CD14-positive monocyte (primary cell): ENCODE results near the gene AHNAK2. TPM values are rescaled to one million over a fixed set of nuclear protein-coding genes. Genes with fewer than 3 reads are reported as not detected.
"Not testable (repeated sequence)": the region's sequence is repeated elsewhere in the genome, so short reads cannot be mapped to it uniquely, and the experiment has no call there.

Experiments
- DNase-seq, 3 donors: peaks; one replicate each; pipeline ENCODE4 v3.0.0-alpha.2; 2011 to 2022
- H2AFZ ChIP-seq: 2 replicates; pipeline ENCODE4 v1.6.0; 2012; ENCODE audit warnings: mild to moderate bottlenecking, low read depth, low read length, inconsistent platforms; ENCODE audit not compliant: insufficient read depth, poor library complexity, severe bottlenecking
- H3K27ac ChIP-seq, 2 donors: 1 replicate in 1 of 2; 2 replicates in 1 of 2; pipeline ENCODE4 v1.5.1; 2012 to 2013; ENCODE audit warnings: low read length in 2 of 2, control low read depth in 1 of 2, inconsistent platforms in 1 of 2, low read depth in 1 of 2, mild to moderate bottlenecking in 1 of 2
- H3K27me3 ChIP-seq, 2 donors: one replicate each; pipeline versions ENCODE4 v1.6.0 to v1.6.1; 2011 to 2013; ENCODE audit warnings: low read length in 2 of 2; ENCODE audit not compliant: control insufficient read depth in 2 of 2, insufficient read depth in 2 of 2
- H3K36me3 ChIP-seq, 2 donors: replicated peaks in 1 of 2; 1 replicate in 1 of 2; 2 replicates in 1 of 2; pipeline versions ENCODE4 v1.5.1 to v1.6.1; 2012 to 2013; ENCODE audit warnings: low read length in 2 of 2, control low read depth in 1 of 2, inconsistent platforms in 1 of 2, mild to moderate bottlenecking in 1 of 2; ENCODE audit not compliant: insufficient read depth in 2 of 2, control insufficient read depth in 1 of 2
- H3K4me1 ChIP-seq, 2 donors: 1 replicate in 1 of 2; 2 replicates in 1 of 2; pipeline versions ENCODE4 v1.5.1 to v1.6.1; 2012 to 2013; ENCODE audit warnings: low read length in 2 of 2, control low read depth in 1 of 2, inconsistent platforms in 1 of 2, mild to moderate bottlenecking in 1 of 2, moderate library complexity in 1 of 2; ENCODE audit not compliant: insufficient read depth in 2 of 2, control insufficient read depth in 1 of 2
- H3K4me2 ChIP-seq: replicated peaks from 2 replicates; pipeline ENCODE3; 2012; ENCODE audit warnings: low read length, moderate library complexity, mild to moderate bottlenecking; ENCODE audit not compliant: poor library complexity, severe bottlenecking; ENCODE audit errors: extremely low read depth
- H3K4me3 ChIP-seq, 3 experiments: fragments of 200-600 bp in 1 of 3; sonication (generic) in 1 of 3; replicated peaks in 1 of 3; 1 replicate in 2 of 3; 2 replicates in 1 of 3; pipeline ENCODE4 v1.5.1; 2011 to 2013; ENCODE audit warnings: low read length in 3 of 3, mild to moderate bottlenecking in 3 of 3, control low read depth in 2 of 3, low read depth in 2 of 3, inconsistent platforms in 1 of 3, moderate library complexity in 1 of 3
- H3K79me2 ChIP-seq: 2 replicates; pipeline ENCODE4 v1.6.0; 2012; ENCODE audit warnings: mild to moderate bottlenecking, control low read depth, inconsistent platforms, low read length, moderate library complexity; ENCODE audit not compliant: insufficient read depth
- H3K9ac ChIP-seq: 2 replicates; pipeline ENCODE4 v1.6.0; 2017; ENCODE audit warnings: low read length, mild to moderate bottlenecking; ENCODE audit not compliant: insufficient read depth, poor library complexity, severe bottlenecking
- H3K9me3 ChIP-seq, 2 donors: replicated peaks in 1 of 2; 1 replicate in 1 of 2; 2 replicates in 1 of 2; pipeline versions ENCODE4 v1.5.1 to v1.6.1; 2012 to 2013; ENCODE audit warnings: low read length in 2 of 2, control low read depth in 1 of 2; ENCODE audit not compliant: control insufficient read depth in 1 of 2, insufficient read depth in 1 of 2
- H4K20me1 ChIP-seq: 2 replicates; pipeline ENCODE4 v1.6.0; 2012; ENCODE audit warnings: mild to moderate bottlenecking, low read length, control low read depth, moderate library complexity; ENCODE audit not compliant: insufficient read depth
- H3K27ac Mint-ChIP-seq, 7 donors: one replicate each; pipeline ENCODE4 v1.8.0; 2020; ENCODE audit warnings: mild to moderate bottlenecking in 7 of 7, mixed read lengths in 7 of 7, moderate library complexity in 6 of 7, inconsistent platforms in 2 of 7
- H3K27me3 Mint-ChIP-seq, 3 donors: one replicate each; pipeline ENCODE4 v1.8.0; 2021 to 2022; ENCODE audit warnings: low read depth in 3 of 3, mild to moderate bottlenecking in 3 of 3, mixed read lengths in 3 of 3, moderate library complexity in 3 of 3, inconsistent platforms in 1 of 3
- H3K36me3 Mint-ChIP-seq, 2 donors: one replicate each; pipeline ENCODE4 v1.8.0; 2020; ENCODE audit warnings: mixed read lengths in 2 of 2, inconsistent platforms in 1 of 2, mild to moderate bottlenecking in 1 of 2
- H3K4me1 Mint-ChIP-seq: one replicate; pipeline ENCODE4 v1.8.0; 2020; ENCODE audit warnings: mild to moderate bottlenecking, mixed read lengths
- H3K4me3 Mint-ChIP-seq, 2 donors: one replicate each; pipeline ENCODE4 v1.8.0; 2020; ENCODE audit warnings: mild to moderate bottlenecking in 2 of 2, mixed read lengths in 2 of 2, moderate library complexity in 1 of 2
- H3K9me3 Mint-ChIP-seq, 7 donors: one replicate each; pipeline ENCODE4 v1.8.0; 2020 to 2022; ENCODE audit warnings: mixed read lengths in 7 of 7, mild to moderate bottlenecking in 6 of 7, moderate library complexity in 6 of 7, inconsistent platforms in 2 of 7
- CTCF ChIP-seq: fragments of 200-600 bp; IDR thresholded peaks from one replicate; pipeline ENCODE4 v1.8.0; 2022; ENCODE audit warnings: antibody characterized with exemption, mild to moderate bottlenecking
- WGBS: methylation state at CpG from one replicate; pipeline ENCODE4 v1.1.5; 2013; ENCODE audit warnings: missing lambda C conversion rate; ENCODE audit not compliant: insufficient coverage; 5-methylcytosine and 5-hydroxymethylcytosine counted together
- intact Hi-C, 2 donors: fragments of 100-400 bp; cut with micrococcal nuclease; formaldehyde crosslinking; loops; one replicate each; pipeline versions ENCODE4 v1.15.0 to v1.15.1; 2023
- polyA plus RNA-seq, 3 donors: library from polyadenylated mRNA; depleted of rRNA in 1 of 3; unstranded in 2 of 3; stranded (reverse) in 1 of 3; fragments of 300-500 nt in 2 of 3; fragments of >200 nt in 1 of 3; fragmentation: Illumina TruSeq in 2 of 3; gene quantifications; 1 replicate in 2 of 3; 2 replicates in 1 of 3; pipeline ENCODE4 v1.2.3, GENCODE V29; 2012 to 2021

The AHNAK2 gene
- polyA plus RNA-seq, 3 donors, result 0.01 TPM; not detected in 2

- no peak for TF ChIP-seq CTCF
- no peak overlapping the region for H2AFZ ChIP-seq
- Mint-ChIP-seq H3K36me3 (no peaks in the 10 kb centered on the region), H3K9me3 (peaks cover 9 to 30% (median 23%) of the 10 kb centered on the region in 7 donors), H3K4me1 (no peaks in the 10 kb centered on the region), H3K4me3 (no peak overlapping the region), H3K27me3 (peaks cover 22 to 33% (median 22%) of the 10 kb centered on the region in 3 donors), H3K27ac (no peak overlapping the region)
- H3K27ac ChIP-seq, result no peak overlapping the region
- no peaks in the 10 kb centered on the region for H3K4me1 ChIP-seq
- WGBS, result no CpG with 5 or more reads among the region's 1 CpG
- no peak overlapping the region for H3K9ac ChIP-seq
- intact Hi-C loops, result no loop called here
- H3K4me2 ChIP-seq, result no peak overlapping the region
- no peaks in the 10 kb centered on the region for H3K36me3 ChIP-seq
- H3K27me3 ChIP-seq, result peaks cover 3 to 6% of the 10 kb centered on the region in 2 donors
- no peaks in the 10 kb centered on the region for H4K20me1 ChIP-seq
- H3K4me3 ChIP-seq, result no peak overlapping the region
- H3K9me3 ChIP-seq, result peaks cover 18 to 22% of the 10 kb centered on the region in 2 donors
- DNase-seq, result no peak
- no peaks in the 10 kb centered on the region for H3K79me2 ChIP-seq
These were observed 69.9 kb downstream of the AHNAK2 start for GRCh38 chr14:104908303-104908702.

GRCh38 chr14:104905579-104905933, 72.6 kb downstream of the AHNAK2 start:
- intact Hi-C loops, H3K27ac Mint-ChIP-seq, DNase-seq, H3K4me1 Mint-ChIP-seq, H3K36me3 ChIP-seq, H3K9ac ChIP-seq, H3K36me3 Mint-ChIP-seq, H3K4me3 ChIP-seq, H4K20me1 ChIP-seq, H3K79me2 ChIP-seq, H3K4me1 ChIP-seq, H3K4me2 ChIP-seq, H3K27ac ChIP-seq, H3K4me3 Mint-ChIP-seq, H3K9me3 Mint-ChIP-seq, H3K9me3 ChIP-seq, H3K27me3 ChIP-seq, H2AFZ ChIP-seq: not testable (repeated sequence)
- WGBS, result 73% methylated on average over 8 of the region's 28 CpGs
- peaks cover 27 to 30% (median 29%) of the 10 kb centered on the region in 3 donors for H3K27me3 Mint-ChIP-seq

- H3K4me3 Mint-ChIP-seq, H3K36me3 ChIP-seq, H3K79me2 ChIP-seq, H3K4me2 ChIP-seq, H3K4me1 Mint-ChIP-seq, intact Hi-C loops, H3K9ac ChIP-seq, H3K4me3 ChIP-seq, DNase-seq, H3K27ac ChIP-seq, H3K27me3 ChIP-seq, H3K9me3 ChIP-seq, H2AFZ ChIP-seq, H4K20me1 ChIP-seq, H3K36me3 Mint-ChIP-seq, H3K4me1 ChIP-seq, H3K9me3 Mint-ChIP-seq: not testable (repeated sequence)
- H3K27ac Mint-ChIP-seq, result peak overlapping the region in 1 of 7 donors; percentile 27
- H3K27me3 Mint-ChIP-seq, result peaks cover 27 to 32% (median 27%) of the 10 kb centered on the region in 3 donors
- 66% methylated on average over 32 of the region's 38 CpGs for WGBS
These were observed 73.3 kb downstream of the AHNAK2 start for GRCh38 chr14:104904650-104905578.
